GM12864 (cell line): ENCODE data around the gene CREBRF.
"Not testable (repeated sequence)": the region's sequence is repeated elsewhere in the genome, so short reads cannot be mapped to it uniquely, and the experiment has no call there.

Experiments used
- DNase-seq: peaks from one replicate; pipeline ENCODE4 v3.0.0-alpha.2; 2011; ENCODE audit warnings: low read depth
- H3K4me3 ChIP-seq: 2 replicates; pipeline ENCODE4 v1.5.1; 2011; ENCODE audit warnings: mild to moderate bottlenecking, low read depth, low read length, control low read depth
- TF ChIP-seq, protein P1 (sequence below): IDR thresholded peaks from 2 replicates; pipeline ENCODE4 v1.5.1; 2011; ENCODE audit warnings: low read depth, mild to moderate bottlenecking, moderate library complexity, low read length, control low read depth, inconsistent platforms; ENCODE audit errors: missing control alignments

Gene CREBRF

DNA sequence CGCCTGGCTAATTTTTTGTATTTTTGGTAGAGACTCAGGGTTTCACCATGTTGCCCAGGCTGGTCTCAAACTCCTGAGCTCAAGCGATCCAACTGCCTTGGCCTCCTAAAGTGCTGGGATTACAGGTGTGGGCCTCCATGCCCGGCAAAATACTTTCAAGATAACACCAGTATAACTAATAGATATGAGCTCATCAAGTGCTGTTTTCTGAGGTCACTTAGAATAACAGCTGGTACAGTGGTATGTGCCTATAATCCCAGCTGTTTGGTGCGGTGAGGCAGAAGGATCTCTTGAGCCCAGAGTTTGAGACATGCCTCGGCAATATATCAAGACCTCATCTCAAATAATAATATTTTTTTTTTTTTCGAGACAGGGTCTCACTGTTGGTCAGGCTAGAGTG lies 30.5 kb upstream of the CREBRF start:
- no peak overlapping the region for H3K4me3 ChIP-seq
- TF ChIP-seq, protein P1, sequence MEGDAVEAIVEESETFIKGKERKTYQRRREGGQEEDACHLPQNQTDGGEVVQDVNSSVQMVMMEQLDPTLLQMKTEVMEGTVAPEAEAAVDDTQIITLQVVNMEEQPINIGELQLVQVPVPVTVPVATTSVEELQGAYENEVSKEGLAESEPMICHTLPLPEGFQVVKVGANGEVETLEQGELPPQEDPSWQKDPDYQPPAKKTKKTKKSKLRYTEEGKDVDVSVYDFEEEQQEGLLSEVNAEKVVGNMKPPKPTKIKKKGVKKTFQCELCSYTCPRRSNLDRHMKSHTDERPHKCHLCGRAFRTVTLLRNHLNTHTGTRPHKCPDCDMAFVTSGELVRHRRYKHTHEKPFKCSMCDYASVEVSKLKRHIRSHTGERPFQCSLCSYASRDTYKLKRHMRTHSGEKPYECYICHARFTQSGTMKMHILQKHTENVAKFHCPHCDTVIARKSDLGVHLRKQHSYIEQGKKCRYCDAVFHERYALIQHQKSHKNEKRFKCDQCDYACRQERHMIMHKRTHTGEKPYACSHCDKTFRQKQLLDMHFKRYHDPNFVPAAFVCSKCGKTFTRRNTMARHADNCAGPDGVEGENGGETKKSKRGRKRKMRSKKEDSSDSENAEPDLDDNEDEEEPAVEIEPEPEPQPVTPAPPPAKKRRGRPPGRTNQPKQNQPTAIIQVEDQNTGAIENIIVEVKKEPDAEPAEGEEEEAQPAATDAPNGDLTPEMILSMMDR, result no peak
- DNase-seq, result no peak

DNA sequence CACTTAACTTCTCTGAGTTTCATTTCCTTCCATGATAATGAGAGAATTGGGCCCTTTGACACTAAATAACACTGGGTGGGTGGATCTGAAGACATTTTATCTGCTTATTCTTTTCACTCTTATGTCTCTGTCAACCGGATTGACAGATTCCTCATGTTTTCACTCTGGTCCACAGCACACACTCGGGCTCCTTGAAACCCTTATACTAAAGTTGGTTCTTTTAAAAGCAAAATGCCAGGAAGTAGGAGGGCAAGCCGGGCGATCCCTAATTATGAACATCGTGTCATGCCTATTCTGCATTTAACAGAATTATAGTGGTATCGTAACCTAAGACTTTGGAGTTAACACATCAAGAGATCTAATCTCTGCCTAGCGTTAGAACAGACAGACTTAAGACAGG lies 28.2 kb upstream of the CREBRF start:
- H3K4me3 ChIP-seq, result no peak overlapping the region
- TF ChIP-seq, protein P1, result no peak
- DNase-seq, result no peak

DNA sequence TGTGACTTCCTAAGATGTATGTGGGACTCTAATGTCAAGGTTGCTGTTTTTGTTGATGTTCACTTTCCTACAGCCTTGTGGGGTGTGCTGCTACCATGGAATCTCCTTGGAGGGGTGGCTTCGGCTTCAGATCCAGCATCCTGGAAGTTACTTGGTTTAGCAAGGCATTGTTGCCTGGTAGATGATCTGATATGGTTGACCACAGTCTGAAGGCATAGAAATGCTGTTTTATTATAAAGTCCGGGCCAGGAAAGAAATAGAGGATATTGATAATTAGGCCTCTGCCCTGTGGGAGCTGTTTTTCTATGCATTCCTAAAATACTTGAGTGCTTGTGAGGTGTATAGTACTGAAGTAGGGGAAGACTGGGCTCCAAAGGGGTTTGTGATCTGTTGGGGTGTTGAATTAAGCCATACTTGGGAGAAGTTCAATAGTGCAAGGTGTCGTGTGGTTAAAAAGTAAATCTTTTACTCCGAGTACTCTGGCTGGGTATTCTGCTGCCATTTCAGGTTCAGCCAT lies 27.3 kb upstream of the CREBRF start:
- DNase-seq, result no peak
- H3K4me3 ChIP-seq, result no peak overlapping the region
- TF ChIP-seq, protein P1, result no peak

DNA sequence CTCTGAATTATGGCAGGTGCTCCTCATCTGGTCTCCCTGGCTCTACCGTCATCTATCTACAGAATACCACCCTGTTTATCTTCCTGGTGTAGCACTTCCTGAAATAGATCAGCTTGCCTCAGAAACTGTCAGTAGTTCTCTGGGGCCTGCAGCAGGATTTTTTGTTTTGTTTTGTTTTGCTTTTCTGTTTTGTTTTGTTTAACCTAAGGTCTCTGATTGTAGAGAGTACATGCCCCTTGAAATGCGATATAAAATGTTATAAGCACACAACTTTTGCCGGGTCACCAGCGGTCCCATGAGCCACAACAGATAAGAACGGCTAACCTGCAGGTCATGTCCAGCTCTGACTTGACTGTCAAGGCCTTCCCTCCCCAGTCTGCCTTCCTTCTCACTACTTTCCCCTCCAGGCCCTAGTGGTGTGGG lies 26.6 kb upstream of the CREBRF start:
- no peak for DNase-seq
- TF ChIP-seq, protein P1, result no peak
- no peak overlapping the region for H3K4me3 ChIP-seq

DNA sequence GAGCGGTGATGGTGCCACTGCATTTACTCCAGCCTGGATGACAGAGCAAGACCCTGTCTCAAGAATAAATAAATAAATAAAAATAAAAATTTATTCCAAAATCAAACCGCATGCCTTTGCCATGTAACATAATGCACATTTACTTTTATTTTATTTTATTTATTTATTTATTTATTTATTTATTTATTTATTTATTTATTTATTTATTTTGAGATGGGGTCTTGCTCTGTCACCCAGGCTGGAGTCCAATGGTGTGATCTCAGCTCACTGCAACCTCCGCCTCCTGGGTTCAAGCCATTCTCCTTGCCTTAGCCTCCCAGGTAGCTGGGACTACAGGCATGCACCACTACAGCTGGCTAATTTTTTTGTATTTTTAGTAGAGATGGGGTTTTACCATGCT lies 24.1 kb upstream of the CREBRF start:
- DNase-seq, H3K4me3 ChIP-seq: not testable (repeated sequence)

DNA sequence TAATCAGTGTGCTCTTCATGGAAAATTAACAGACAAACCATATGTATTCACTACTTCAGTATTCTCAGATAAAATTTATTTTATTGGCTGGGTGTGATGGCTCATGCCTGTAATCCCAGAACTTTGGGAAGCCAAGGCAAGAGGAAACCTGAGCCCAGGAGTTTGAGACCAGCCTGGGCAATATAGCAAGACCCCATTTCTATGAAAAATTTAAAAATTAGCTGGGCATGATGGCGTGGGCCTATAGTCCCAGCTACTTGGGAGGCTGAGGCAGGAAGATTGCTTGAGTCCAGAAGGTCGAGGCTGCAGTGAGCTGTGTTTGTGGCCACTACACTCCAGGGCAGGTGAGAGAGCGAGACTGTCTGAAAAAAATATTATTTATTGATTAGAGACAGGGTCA lies 23.4 kb upstream of the CREBRF start:
- no peak for DNase-seq
- TF ChIP-seq, protein P1, result no peak
- H3K4me3 ChIP-seq, result no peak overlapping the region

DNA sequence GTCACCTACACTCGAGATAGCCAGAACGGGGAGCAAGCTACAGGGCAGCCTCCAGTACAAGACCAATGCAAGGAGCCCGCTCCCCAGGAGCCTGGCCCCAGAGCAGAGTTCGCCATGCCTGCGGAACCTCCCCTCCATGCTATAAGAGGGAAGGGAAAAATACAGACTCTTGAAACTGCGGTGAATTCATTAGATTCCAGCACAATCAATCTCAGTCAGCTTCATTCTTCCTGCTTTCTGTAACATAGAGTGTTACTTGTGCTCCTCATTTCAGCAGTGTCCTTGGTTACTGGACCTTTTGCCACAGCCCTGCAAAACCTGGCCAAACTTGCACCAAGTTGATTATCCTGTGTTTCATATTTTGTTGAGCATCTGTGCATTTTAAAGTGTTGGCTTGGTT lies 22.2 kb upstream of the CREBRF start:
- TF ChIP-seq, protein P1, result no peak
- no peak overlapping the region for H3K4me3 ChIP-seq
- DNase-seq, result no peak
